ENCODE data around the gene MEI1. TPM values are rescaled to one million over a fixed set of nuclear protein-coding genes. Genes with fewer than 3 reads are reported as not detected.

MEI1 gene
- total RNA-seq, 1 donor from 2014 or later = 28.9 TPM

DNA sequence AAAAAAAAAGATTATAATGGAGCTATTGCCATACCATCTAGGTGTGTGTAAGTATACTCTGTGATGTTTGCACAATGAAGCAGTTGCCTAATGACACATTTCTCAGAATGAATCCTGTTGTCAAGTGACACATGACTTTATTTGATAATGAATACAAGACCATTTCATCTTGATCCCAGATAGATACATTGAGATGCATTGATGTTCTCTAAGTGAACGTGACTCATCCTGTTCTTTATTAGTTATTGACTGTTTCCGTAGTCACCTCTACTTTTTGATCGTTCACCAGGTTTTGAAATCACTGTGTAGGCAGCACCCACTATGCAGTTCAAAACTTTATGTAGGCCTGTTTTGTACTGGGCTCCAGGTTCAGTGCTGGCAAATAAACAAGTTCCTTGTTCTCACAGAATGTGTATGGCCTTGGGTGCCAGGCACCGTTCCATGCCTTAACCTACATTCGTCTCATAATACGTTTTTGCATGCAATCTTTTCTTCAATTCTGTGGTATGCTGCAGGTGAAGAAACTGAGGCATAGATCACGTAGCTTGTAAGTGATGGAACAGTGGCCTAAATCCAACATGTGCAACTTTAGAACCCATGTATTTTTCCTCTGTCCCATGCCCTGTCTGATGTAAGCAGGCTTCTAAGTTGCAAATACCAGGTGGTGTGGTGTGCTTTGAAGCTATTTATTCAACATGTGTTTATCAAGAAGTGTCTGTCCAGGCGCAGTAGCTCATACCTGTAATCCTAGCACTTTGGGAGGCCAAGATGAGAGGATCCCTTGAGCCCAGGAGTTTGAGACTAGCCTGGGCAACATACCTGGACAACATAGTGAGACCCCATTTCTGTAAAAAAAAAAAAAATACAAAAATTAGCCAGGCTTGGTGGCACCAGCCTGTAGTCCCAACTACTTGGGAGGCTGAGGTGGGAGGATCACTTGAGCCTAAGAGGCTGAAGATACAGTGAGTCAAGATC, 144.0 kb downstream of the MEI1 start:
- TF ChIP-seq, protein P1, sequence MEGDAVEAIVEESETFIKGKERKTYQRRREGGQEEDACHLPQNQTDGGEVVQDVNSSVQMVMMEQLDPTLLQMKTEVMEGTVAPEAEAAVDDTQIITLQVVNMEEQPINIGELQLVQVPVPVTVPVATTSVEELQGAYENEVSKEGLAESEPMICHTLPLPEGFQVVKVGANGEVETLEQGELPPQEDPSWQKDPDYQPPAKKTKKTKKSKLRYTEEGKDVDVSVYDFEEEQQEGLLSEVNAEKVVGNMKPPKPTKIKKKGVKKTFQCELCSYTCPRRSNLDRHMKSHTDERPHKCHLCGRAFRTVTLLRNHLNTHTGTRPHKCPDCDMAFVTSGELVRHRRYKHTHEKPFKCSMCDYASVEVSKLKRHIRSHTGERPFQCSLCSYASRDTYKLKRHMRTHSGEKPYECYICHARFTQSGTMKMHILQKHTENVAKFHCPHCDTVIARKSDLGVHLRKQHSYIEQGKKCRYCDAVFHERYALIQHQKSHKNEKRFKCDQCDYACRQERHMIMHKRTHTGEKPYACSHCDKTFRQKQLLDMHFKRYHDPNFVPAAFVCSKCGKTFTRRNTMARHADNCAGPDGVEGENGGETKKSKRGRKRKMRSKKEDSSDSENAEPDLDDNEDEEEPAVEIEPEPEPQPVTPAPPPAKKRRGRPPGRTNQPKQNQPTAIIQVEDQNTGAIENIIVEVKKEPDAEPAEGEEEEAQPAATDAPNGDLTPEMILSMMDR (IDR thresholded peaks at IDR 0.05) = no peak
- Mint-ChIP-seq H3K9me3 (no peaks in the 10 kb centered on the region), H3K27ac (peak overlapping the region; percentile 27), H3K27me3 (no peaks in the 10 kb centered on the region), H3K4me3 (no peak overlapping the region), H3K4me1 (peaks cover 89% of the 10 kb centered on the region), H3K36me3 (ENCODE audit: low read depth) (peaks cover 65% of the 10 kb centered on the region)
- POLR2A ChIA-PET = interaction anchor here (0.7 to 4.5 kb wide), 8 partner anchors 10 to 97 kb away, joined by 3 to 40 read pairs (median 5); partner anchors contain the start of genes CCDC134, SREBF2 and TNFRSF13C
- intact Hi-C loops (cut with micrococcal nuclease) = no loop called here
- CTCF ChIA-PET = interaction anchor here (1.3 kb wide), 1 partner anchor 14 kb away, joined by 3 read pairs; no protein-coding TSS in a partner anchor
- DNase-seq (no peak), ATAC-seq (ENCODE audit: low read depth) (no peak)

DNA sequence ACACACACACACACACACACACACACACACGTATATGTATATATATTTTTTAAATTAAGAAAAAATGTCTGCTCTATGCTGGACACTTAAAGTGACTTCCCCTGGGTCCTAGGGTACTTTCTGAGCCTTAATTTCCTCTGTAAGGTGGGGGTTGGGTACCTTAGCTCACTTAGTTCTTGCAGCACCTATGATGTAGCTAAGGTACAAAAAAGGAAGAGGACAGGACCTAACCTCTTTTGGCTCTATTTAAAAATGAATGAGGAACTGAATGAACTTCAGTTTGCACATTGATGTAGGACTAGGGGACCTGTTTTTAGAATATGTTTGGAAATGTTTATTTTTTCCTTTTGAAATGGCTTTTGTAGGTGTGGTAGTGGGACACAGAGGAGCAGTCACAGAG, 144.7 kb downstream of the MEI1 start:
- ATAC-seq (ENCODE audit: low read depth) = peak; percentile 45
- Mint-ChIP-seq H3K36me3 (ENCODE audit: low read depth) (peaks cover 58% of the 10 kb centered on the region), H3K9me3 (no peaks in the 10 kb centered on the region), H3K4me3 (no peak overlapping the region), H3K27me3 (no peaks in the 10 kb centered on the region), H3K27ac (peak overlapping the region; percentile 67), H3K4me1 (peaks cover 88% of the 10 kb centered on the region)
- ChIA-PET POLR2A (interaction anchor here (0.7 to 4.5 kb wide), 5 partner anchors 11 to 97 kb away, joined by 3 to 40 read pairs (median 3); partner anchors contain the start of genes SREBF2 and TNFRSF13C), CTCF (interaction anchor here (1.3 kb wide), 1 partner anchor 13 kb away, joined by 3 read pairs; no protein-coding TSS in a partner anchor)
- TF ChIP-seq, protein P1 (IDR thresholded peaks at IDR 0.05) = no peak
- intact Hi-C loops (cut with micrococcal nuclease) = no loop called here
- no peak for DNase-seq

GRCh38 chr22:41844513-41844912, 145.2 kb downstream of the MEI1 start:
- TF ChIP-seq, protein P1 (IDR thresholded peaks at IDR 0.05) = no peak
- peaks cover 87% of the 10 kb centered on the region for H3K4me1 Mint-ChIP-seq
- H3K27ac Mint-ChIP-seq = no peak overlapping the region
- ChIA-PET CTCF (no interaction called here), POLR2A (interaction anchor here (0.5 to 4.5 kb wide), 5 partner anchors 11 to 354 kb away, joined by 3 to 40 read pairs (median 3); partner anchors contain the start of genes SREBF2 and TNFRSF13C)
- H3K9me3 Mint-ChIP-seq = no peaks in the 10 kb centered on the region
- peaks cover 57% of the 10 kb centered on the region for H3K36me3 Mint-ChIP-seq (ENCODE audit: low read depth)
- no peak overlapping the region for H3K4me3 Mint-ChIP-seq
- ATAC-seq (ENCODE audit: low read depth) (no peak), DNase-seq (no peak)
- intact Hi-C loops (cut with micrococcal nuclease) = no loop called here
- H3K27me3 Mint-ChIP-seq = no peaks in the 10 kb centered on the region

DNA sequence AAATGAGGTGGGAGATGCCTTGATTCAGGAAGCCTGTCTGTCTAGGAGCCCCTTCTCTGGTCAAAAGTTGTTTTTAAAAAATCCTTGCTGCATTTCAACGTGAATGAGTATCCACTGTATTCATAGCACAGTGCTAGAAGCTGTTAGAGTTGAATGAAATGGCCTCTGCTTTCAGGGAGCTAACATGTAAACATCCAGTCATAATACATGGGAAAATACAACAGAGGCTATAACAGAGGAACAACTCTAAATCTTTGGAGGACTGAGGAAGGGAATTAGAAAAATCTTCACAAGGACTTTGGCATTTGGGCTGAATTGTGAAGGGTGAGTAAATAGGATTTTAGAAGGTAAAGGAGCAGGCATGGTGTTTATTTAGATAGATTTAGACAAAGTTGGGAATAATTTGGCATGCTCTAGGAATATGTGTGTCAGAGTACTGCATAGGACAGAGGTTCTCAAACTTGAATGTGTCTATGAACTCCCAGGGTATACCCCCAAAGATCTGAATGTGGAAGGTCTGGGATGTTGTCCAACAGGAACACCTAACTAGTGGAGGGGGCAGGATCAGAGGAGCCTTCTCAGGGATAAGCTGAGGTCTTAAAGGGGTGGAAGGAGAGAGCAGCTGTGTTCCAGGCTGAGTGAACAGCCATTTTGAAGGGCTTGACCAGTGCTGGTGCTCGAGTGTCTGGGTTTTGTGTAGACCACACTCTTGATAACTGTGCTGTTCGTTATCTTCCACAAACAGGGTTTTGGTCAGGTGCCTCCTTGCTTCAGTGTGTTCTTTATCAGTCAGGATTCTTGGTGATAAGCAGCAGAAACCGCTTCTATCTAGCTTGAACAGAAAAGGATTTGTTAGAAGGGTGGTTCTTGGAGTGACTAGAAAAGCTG, 146.3 kb downstream of the MEI1 start:
- ATAC-seq (ENCODE audit: low read depth) (no peak), DNase-seq (no peak)
- POLR2A ChIA-PET = interaction anchor here (0.6 to 1.0 kb wide), 2 partner anchors 12 to 15 kb away, joined by 3 to 5 read pairs; partner anchors contain the start of gene SREBF2
- H3K9me3 Mint-ChIP-seq = no peaks in the 10 kb centered on the region
- peaks cover 82% of the 10 kb centered on the region for H3K4me1 Mint-ChIP-seq
- intact Hi-C loops (cut with micrococcal nuclease) = no loop called here
- H3K27me3 Mint-ChIP-seq = no peaks in the 10 kb centered on the region
- TF ChIP-seq, protein P1 (IDR thresholded peaks at IDR 0.05) = no peak
- H3K27ac Mint-ChIP-seq = peak overlapping the region; percentile 33
- CTCF ChIA-PET = interaction anchor here (1.2 kb wide), 1 partner anchor 12 kb away, joined by 3 read pairs; no protein-coding TSS in a partner anchor
- H3K36me3 Mint-ChIP-seq (ENCODE audit: low read depth) = peaks cover 53% of the 10 kb centered on the region
- H3K4me3 Mint-ChIP-seq = no peak overlapping the region

All from activated B cell treated with CpG ODN at 0.5 μM for 24 hours (primary cell).